GM21717 (cell line): ENCODE data around the gene SDS.

Source experiments
- ATAC-seq: cut with Tn5 transposase; IDR thresholded peaks from one replicate; pipeline ENCODE4 v1.9.1; 2021; ENCODE audit warnings: mild to moderate bottlenecking, moderate library complexity; ENCODE audit not compliant: unreplicated experiment

Gene SDS, protein sequence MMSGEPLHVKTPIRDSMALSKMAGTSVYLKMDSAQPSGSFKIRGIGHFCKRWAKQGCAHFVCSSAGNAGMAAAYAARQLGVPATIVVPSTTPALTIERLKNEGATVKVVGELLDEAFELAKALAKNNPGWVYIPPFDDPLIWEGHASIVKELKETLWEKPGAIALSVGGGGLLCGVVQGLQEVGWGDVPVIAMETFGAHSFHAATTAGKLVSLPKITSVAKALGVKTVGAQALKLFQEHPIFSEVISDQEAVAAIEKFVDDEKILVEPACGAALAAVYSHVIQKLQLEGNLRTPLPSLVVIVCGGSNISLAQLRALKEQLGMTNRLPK

DNA sequence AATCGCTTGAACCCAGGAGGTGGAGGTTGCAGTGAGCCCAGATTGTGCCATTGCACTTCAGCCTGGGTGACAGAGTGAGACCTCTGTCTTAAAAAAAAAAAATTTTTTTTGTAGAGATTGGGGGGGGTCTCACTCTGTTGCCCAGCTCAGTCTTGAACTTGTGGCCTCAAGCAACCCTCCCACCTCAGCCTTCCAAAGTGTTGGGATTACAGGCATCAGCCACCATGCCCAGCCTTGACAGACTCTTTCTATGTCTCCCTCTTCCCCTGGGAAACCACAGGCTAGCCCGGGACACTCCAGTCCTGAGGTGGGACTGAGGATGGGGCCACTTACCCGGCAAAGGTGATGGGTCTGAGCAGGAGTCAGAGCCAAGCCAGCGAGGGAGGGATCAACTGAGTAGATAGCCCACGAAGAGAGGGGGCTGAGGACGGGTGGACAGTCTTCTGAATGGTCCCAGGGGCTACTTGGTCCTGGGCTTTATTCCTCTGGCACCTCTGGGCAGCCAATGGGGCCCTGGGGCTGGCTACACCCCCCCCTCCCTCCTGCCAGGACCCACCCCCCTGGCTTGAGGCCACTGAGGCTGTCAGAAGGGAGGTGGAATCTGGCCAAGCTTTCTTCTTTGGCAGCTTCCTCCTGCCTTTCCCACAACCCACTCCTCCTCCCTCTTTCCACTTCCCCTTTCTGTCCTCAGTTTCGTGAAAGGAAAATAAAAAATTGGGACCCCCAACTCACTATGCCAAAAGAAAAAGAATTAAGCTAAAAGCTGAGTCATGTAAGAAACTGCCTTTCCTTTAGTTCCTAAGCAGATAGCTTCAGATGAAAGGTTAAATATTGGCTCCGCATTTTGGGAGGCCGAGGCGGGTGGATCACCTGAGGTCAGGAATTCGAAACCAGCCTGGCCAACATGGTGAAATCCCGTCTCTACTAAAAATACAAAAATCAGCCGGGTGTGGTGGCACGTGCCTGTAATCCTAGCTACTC lies at the start of gene SDS:
Gene SDS, minus strand, starts transcription at position 453 of the 981 bp plus-strand sequence. CDS start 4,179 bp downstream, outside the sequence.
- ATAC-seq = no peak

DNA sequence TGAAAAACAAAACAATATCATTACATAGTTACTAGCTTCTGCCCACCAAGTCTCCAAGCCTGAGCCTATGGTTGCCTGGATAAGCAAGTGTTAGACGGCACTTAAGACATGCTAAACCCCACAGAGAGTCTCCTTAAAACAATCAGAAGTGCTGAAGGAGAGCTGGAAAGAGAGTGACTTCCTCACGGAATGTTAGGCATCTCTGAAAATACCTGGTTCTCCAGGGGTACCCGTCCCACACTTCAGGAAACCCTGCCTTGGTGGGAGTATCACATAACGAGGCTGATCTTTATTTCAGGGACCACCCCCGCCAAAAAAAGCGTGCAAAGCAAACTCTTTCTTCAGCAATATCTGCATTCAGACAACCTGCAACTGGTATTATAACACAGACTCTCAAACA lies 49.6 kb upstream of the SDS start:
- no peak for ATAC-seq

DNA sequence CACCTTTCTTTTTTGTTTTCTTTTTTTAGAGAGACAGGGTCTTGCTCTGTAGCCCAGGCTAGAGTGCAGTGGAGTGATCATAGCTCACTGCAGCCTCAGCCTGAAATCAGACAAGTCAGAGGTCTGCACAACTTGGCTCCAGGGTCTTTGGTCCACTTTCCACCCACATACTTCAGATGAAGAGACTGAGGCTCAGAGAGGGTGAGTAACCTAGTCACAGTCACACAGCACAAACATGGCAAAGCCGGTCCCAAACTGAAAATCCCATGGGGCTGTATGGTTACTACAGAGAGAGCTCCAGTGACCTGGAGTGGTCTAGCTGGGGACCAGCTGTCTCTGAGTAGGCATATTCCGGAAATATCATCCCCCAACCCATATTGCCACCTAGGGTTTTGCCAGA lies 48.8 kb upstream of the SDS start:
- ATAC-seq = no peak

DNA sequence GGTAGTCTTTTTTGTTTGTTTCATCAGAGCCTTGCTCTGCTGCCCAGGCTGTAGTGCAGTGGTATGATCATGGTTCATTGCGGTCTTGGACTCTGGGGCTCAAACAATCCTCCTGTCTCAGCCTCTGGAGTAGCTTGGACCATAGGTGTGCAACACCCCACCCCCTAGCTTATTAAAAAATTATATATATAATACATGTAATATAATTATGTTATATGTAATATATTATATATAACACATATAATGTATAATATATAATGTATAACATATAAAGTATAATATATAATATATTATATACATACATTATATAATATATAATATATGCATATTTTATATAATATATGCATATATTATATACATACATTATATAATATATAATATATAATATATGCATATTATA lies 46.2 kb upstream of the SDS start:
- no peak for ATAC-seq

DNA sequence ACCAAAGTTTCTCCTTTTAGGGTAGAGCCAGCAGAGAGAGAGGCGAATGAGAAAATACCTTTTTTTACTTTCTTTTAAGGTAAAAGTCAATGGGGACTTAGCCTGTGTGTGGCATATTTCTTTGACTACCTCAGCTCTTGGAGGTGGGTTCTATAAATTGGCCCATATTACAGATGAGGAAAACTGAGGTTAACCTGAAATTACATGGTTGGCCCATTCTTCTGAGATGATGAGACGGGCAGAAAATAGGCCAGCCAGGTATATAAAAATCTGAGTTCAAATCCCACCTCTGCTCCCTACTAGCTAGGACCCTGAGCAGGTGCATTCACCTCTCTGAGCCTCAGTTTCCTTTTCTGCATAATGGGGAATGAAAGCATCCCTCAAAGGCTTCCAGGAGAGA lies 45.6 kb upstream of the SDS start:
- no peak for ATAC-seq

DNA sequence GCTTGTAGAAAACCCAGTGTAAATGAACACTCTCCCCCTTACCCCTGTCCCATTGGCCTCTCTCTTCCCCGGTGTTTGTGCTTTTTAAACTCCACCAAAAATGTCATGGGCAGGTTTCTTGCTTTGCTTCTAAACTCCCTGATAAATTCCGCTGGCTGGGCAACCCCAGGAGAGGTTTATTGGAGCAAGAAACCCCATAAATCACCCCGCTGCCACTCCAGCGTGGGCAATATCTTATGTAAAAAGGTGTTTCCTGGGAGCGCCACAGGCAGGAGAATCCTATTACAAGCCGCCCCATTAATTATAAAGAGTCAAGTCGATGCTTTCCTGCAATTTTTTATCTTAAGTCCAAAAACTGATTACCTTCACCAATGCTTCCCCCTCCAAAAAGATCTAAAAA lies 45.2 kb upstream of the SDS start:
- no peak for ATAC-seq

DNA sequence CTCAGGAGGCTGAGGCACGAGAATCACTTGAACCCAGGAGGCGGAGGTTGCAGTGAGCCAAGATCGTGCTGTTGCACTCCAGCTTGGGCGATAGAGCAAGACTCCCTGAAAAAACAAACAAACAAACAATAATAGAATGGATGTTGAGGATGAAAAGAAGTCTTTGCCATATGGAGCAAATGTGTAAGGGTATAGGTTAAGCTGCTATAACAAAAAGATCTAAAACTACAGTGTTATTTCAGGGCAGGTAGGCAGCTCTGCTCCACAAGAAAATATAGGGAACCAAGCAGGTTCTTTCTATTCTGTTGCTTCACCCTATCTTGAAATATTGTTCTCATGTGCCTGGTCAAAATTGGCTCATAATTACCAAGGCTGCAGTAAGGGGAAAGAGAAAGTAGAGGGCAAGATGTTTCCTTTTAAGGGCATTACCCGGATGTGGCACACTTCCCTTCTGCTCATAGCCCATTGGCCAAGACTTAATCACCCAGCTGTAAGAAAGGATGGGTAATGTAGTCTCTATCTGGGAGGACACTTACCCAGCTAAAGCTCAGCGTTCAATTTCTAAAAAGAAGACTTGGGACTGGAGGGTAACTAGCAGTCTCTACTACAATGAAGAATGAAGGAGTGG lies 42.0 kb upstream of the SDS start:
- no peak for ATAC-seq

DNA sequence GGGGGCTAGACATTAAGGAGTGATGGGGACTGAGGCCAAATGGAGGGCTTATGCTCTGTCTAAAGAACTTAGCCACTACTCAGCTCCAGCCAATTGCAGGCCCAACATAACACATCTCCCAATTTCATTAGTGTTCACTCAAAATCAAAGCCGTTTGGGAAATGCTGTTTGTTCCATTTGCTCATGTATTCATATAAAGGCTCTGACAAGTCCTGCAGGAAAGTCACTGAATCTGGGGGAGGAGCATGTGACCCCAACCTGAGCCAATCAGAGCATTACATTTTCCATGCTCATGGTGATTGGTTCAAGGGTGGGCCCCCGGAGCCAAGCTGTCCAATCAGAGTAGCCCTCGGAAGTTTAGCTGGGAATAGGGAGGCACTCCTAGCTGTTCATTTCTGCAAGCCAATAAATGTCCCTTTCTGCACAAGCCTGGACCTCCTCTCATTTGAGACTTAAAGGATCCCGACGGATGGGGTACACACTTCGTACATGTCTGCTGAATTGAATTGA lies 39.4 kb upstream of the SDS start:
- ATAC-seq = no peak

DNA sequence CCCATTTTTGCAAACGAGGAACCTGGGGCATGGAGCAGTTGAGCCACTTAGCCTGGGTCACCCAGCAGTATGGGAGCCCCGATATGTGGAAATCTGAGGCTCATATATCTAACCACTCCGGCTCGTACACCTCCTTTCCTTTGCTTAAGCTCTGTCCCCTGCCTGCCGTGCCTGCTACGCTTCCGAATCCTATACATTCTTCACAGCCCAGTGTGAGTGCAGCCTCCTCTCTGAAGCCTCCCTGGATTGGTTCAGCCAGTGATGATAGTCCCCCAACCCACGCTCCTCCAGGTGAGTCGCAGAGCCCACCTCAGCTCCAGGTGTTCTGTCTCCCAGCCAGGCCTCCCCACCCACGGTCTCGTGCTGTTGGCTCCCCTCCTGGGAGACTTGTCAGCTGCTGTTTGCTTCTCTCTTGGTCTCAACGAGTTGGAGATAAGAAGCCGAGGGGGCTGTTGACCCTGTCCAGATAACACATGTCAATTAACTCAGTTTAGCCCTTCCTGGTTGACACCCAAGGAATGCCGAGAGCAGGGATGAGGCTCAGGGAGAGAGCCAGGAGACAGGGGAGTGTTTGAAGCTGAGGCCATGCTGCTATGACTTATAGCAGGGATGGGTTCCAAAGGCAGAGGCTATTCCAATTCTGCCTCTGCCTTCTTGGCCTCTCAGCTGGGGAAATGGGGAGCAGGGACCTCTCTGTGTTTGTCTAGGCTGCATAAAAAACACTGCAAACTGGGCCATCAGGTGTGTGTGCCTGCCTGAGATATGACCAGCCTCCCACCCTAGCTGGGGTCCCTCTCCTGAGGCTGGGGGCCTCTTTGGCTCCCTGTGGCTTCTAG lies 37.5 kb upstream of the SDS start:
- no peak for ATAC-seq

DNA sequence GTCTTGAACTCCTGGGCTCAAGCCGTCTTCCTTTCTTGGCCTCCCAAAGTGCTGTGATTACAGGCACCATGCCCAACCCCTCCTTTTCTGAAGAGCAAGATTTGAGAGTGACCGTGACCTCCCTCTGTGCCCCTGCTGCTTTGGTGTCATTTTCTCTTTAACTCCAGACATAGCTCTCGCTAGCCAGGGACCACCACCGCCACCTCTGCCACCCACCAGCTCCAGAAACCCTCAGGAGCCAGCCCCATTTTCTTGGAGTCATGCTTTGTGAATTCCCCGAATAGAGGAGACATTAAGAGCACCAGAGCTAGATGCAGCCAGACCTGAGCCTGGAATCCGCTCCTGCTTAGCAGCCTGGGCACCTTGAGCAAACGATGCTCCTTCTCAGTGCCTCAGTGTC lies 36.6 kb upstream of the SDS start:
- ATAC-seq = no peak

DNA sequence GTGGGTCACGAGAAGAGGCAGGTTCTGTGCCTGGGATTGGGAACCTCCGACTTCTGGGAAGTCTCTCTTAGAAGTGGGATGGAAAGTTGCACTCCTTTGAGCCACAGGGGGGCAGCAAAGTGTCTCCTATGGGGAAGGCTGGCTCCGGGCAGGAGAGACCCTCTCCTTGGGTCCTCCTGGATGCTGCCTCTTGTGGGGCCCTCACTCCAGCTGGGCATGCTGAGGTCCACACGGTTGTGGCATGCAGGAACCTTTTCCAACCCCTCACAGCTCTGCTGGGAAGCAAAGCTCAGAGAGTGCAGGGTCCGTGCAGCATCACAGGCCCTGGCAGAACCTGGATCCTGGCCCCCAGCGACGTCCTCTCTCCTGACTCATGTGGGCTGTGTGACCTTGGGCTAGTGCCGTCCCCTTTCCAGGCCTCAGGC lies 35.9 kb upstream of the SDS start:
- no peak for ATAC-seq

DNA sequence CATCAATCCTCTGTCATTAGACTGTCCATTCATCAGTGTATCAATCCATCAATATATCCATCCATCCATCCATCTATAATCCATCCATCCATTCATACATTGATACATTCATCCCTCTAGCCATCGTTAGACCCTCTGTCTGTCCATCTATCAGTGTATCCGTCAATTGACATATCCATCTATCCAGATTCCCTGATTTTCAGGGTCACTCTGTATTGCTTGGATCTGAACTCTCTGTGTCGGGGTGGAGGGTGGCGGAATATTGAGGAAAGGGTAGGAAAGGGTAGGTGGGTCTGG lies 35.6 kb upstream of the SDS start:
- no peak for ATAC-seq

DNA sequence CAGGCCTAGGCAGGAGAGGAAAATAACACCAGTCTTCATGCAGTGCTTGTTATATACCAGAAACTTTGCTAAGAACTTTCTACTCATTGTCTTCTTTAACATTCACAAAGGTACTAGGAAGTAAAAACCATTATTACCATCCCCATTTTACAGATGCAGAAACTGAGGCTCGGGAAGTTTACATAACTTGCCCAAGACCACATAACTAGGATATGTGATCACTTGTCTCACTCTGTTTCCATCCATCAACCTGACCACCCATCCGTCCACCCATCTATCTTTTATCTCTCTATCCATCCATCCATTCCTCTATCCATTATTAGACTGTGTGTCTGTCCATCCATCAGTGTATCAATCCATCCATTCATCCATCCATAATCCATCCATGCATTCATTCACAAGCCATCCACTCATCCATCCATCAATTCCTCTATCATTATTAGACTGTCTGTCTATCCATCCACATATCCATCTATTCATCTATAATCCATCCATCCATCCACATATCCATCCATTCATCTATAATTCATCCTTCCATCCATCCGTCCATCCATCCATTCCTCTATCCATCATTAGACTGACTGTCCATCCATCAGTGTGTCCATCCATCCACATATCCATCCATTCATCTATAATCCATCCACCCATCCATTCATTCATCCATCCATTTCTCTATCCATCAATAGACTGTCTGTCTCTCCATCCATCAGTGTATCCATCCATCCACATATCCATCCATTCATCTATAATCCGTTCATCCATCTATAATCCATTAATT lies 35.0 kb upstream of the SDS start:
- no peak for ATAC-seq

DNA sequence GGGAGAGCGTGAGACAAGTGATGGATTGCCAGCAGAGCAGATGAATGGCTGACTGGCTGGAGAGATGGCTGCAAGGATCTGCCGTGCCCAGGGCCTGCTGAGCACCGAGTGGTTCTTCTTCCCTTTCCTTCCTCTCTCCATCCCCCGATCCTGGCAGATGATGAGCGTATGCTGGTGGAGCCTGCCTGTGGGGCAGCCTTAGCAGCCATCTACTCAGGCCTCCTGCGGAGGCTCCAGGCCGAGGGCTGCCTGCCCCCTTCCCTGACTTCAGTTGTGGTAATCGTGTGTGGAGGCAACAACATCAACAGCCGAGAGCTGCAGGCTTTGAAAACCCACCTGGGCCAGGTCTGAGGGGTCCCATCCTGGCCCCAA lies 34.0 kb upstream of the SDS start:
- ATAC-seq = no peak

DNA sequence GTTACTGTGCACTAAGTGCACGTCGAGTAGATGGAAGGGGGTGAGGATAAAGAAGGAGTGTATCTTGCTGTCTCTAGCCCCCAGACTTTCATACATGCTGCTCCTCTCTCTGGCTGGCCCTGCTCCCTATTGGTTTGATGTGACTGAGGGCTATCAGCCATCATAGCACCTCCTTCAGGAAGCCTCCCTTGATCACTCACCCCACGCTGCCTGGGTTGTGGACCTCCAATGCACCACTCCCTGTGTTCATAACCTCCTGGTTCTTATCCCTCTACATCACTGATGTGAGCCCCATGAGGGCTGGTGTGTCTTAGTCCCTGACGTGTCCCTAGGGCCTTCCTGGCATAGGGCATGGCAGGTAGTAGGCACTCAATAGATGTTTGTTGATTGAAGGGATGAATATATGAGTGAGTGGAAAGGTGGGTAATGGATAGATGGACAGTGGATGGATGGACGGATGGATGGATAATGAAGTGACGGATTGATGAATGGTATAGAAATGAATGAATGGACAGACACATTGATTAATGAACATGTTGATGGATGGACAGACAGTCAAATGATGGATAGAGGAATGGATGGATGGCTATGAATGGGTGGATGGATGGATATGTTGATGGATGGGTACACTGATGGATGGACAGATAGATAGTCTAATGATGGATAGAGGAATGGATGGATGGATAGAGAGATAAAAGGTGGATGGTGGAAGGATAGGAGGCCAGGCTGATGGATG lies 33.5 kb upstream of the SDS start:
- no peak for ATAC-seq

DNA sequence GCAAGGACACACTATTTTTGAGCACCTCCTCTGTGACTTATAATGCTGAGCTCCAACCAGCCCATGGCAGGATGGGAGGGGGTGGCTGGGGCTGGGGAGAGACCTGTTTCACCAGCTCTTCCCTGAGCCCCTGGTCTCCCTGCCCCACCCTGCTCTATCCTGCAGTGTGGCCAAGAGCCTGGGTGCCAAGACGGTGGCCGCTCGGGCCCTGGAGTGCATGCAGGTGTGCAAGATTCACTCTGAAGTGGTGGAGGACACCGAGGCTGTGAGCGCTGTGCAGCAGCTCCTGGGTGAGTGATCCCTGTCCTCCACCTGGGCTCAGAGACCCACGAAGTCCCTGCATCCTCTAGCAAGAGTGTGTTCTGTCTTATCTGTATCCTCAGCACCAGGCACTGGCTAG lies 32.9 kb upstream of the SDS start:
- no peak for ATAC-seq

DNA sequence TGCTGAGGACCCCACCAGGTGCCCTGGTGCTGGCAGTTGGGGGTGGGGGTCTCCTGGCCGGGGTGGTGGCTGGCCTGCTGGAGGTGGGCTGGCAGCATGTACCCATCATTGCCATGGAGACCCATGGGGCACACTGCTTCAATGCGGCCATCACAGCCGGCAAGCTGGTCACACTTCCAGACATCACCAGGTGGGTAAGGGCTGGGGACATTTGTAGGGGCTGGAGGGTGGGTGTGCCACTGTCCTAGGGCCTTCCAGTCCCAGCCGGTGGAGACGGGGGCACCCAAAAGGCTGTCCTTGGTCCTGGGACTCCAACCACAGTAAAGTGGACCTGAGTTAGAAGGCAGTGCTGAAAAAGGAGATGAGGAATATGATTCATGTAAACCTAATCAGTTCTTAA lies 31.7 kb upstream of the SDS start:
- no peak for ATAC-seq

DNA sequence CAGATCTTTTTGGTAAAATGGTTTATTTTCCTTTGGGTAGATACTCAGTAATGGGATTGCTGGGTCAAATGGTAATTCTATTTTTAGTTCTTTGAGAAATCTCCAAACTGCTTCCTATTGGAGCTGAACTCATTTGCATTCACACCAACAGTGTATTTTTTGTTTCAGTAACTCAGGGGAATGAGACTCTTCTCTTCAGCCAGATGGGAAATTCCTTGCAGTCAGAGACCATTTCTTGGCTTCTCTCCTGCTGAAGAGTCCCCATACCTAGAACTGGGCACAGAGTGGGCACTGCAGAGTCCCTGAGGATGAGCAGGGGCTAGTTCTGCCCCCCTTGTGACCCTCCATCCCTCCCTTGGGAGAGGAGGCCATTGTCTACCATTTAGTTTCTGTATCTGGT lies 29.3 kb upstream of the SDS start:
- no peak for ATAC-seq

DNA sequence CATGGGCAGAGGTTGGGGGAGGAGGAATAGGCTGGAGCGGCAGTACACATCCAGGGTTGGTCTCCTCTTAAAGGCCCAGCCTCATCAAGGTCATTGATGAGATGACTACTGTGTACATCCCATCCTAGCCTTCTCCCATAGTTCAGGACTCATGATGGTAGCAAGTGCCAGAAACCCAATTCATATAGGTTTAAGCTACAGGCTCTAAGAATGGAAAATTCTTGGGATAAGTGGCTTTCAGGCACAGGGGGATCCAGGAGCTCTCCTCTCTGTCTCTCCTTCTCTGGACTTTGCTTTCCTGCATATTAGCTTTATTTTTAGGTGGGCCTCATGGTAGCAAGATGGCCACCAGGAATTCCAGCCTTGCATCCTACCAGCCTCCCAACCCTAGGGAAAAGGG lies 24.8 kb upstream of the SDS start:
- no peak for ATAC-seq
